ENCODE results near the gene SLC38A8.

- TF ChIP-seq CEBPB (IDR thresholded peaks at IDR 0.05) (no peak), CTCF (IDR thresholded peaks at IDR 0.05) (no peak), MYC (IDR thresholded peaks at IDR 0.05; ENCODE audit: borderline replicate concordance, low read length) (no peak), EP300 (IDR thresholded peaks at IDR 0.05) (no peak), ZC3H11A (IDR thresholded peaks at IDR 0.05) (no peak), RAD21 (conservative IDR thresholded peaks at IDR 0.05 in 1 of 2, IDR thresholded peaks at IDR 0.05 in 1 of 2) (no peak), RCOR1 (IDR thresholded peaks at IDR 0.05; ENCODE audit: low read depth, low read length) (no peak), RFX5 (IDR thresholded peaks at IDR 0.05) (no peak), NR3C1 (IDR thresholded peaks at IDR 0.05) (no peak), HEYL (CRISPR knock-in tag; IDR thresholded peaks at IDR 0.05) (no peak), MAX (IDR thresholded peaks at IDR 0.05) (no peak), ZFP36 (IDR thresholded peaks at IDR 0.05; ENCODE audit: borderline replicate concordance, partially characterized antibody) (no peak)
Observed at GRCh38 chr16:83963277-83964119, 79.1 kb downstream of the SLC38A8 start.
